Uterus (tissue), 4 donors: ENCODE results near the gene VN1R5. TPM values are rescaled to one million over a fixed set of nuclear protein-coding genes. Genes with fewer than 3 reads are reported as not detected.

Experiments
- DNase-seq, 2 donors: peaks; one replicate each; pipeline ENCODE4 v3.0.0-alpha.2; 2019 to 2020
- H3K27ac ChIP-seq, 2 donors: fragments of 200-600 bp; sonication (generic); 1 replicate in 1 of 2; 2 replicates in 1 of 2; pipeline ENCODE4 v1.5.1; 2016 to 2018
- H3K27me3 ChIP-seq, 2 donors: fragments of 200-600 bp; sonication (generic); one replicate each; pipeline ENCODE4 v1.5.1; 2018 to 2019; ENCODE audit warnings: control low read depth in 1 of 2
- H3K36me3 ChIP-seq, 2 donors: fragments of 200-600 bp; sonication (generic); one replicate each; pipeline ENCODE4 v1.5.1; 2019; ENCODE audit warnings: control low read depth in 1 of 2
- H3K4me1 ChIP-seq, 2 donors: fragments of 200-600 bp; sonication (generic); one replicate each; pipeline ENCODE4 v1.5.1; 2018 to 2019; ENCODE audit warnings: control low read depth in 1 of 2
- H3K4me3 ChIP-seq, 2 donors: fragments of 200-600 bp; sonication (generic); 1 replicate in 1 of 2; 2 replicates in 1 of 2; pipeline ENCODE4 v1.5.1; 2018 to 2019; ENCODE audit warnings: mild to moderate bottlenecking in 1 of 2
- H3K9me3 ChIP-seq, 2 donors: fragments of 200-600 bp; sonication (generic); one replicate each; pipeline ENCODE4 v1.5.1; 2019; ENCODE audit warnings: control low read depth in 1 of 2
- CTCF ChIP-seq, 4 experiments: fragments of 200-600 bp in 2 of 4; fragments of 450-650 bp in 2 of 4; sonication (generic) in 2 of 4; IDR thresholded peaks; one replicate each; pipeline ENCODE4 v1.5.1; 2016 to 2019; ENCODE audit warnings: antibody characterized with exemption in 4 of 4, mild to moderate bottlenecking in 2 of 4, moderate library complexity in 1 of 4
- POLR2A ChIP-seq, 2 donors: fragments of 450-650 bp; IDR thresholded peaks; one replicate each; pipeline ENCODE4 v1.6.1; 2016; ENCODE audit warnings: antibody characterized with exemption in 2 of 2, mild to moderate bottlenecking in 1 of 2, moderate library complexity in 1 of 2
- intact Hi-C: fragments of 100-400 bp; cut with DNase I; formaldehyde crosslinking; loops from one replicate; pipeline ENCODE4 v1.15.1; 2023; ENCODE audit warnings: low total_unique reads
- small RNA-seq: library from RNA; depleted of rRNA; stranded (forward); fragments of <200 nt; gene quantifications from one replicate; pipeline ENCODE3, GENCODE V24; 2016
- total RNA-seq, 4 donors: library from RNA; depleted of rRNA in 3 of 4; stranded (reverse); fragments of >200 nt in 3 of 4; gene quantifications; one replicate each; pipeline versions ENCODE4 v1.1.0 to v1.2.4, GENCODE V29; 2014 to 2023
- donor health status: DM: yes; HTN: yes; CAD: no.

VN1R5 gene
- total RNA-seq, 4 donors from 2014 or later, result not detected

GRCh38 chr1:247300491-247301175 lies 44.8 kb downstream of the VN1R5 start:
- no peak for TF ChIP-seq CTCF (IDR thresholded peaks at IDR 0.05)
- no peak for TF ChIP-seq POLR2A (IDR thresholded peaks at IDR 0.05)
- Histone ChIP-seq H3K36me3 (no peaks in the 10 kb centered on the region), H3K27ac (no peak overlapping the region), H3K9me3 (no peaks in the 10 kb centered on the region), H3K4me3 (no peak overlapping the region), H3K4me1 (no peaks in the 10 kb centered on the region), H3K27me3 (no peaks in the 10 kb centered on the region)
- DNase-seq, result no peak
- intact Hi-C loops, result no loop called here

GRCh38 chr1:247301176-247301540 lies 45.3 kb downstream of the VN1R5 start:
- Histone ChIP-seq H3K27ac (no peak overlapping the region), H3K36me3 (no peaks in the 10 kb centered on the region), H3K4me1 (no peaks in the 10 kb centered on the region), H3K9me3 (no peaks in the 10 kb centered on the region), H3K27me3 (no peaks in the 10 kb centered on the region), H3K4me3 (no peak overlapping the region)
- no peak for DNase-seq
- TF ChIP-seq POLR2A (IDR thresholded peaks at IDR 0.05) (no peak), CTCF (IDR thresholded peaks at IDR 0.05) (no peak)
- intact Hi-C loops, result no loop called here

- no peaks in the 10 kb centered on the region for H3K4me1 ChIP-seq
- intact Hi-C loops, result no loop called here
- no peak overlapping the region for H3K4me3 ChIP-seq
- H3K27ac ChIP-seq, result no peak overlapping the region
- H3K9me3 ChIP-seq, result no peaks in the 10 kb centered on the region
- DNase-seq, result no peak
- H3K27me3 ChIP-seq, result no peaks in the 10 kb centered on the region
- TF ChIP-seq CTCF (IDR thresholded peaks at IDR 0.05) (no peak), POLR2A (IDR thresholded peaks at IDR 0.05) (no peak)
- no peaks in the 10 kb centered on the region for H3K36me3 ChIP-seq
These were observed 47.3 kb downstream of the VN1R5 start for GRCh38 chr1:247303216-247303615.

- Histone ChIP-seq H3K4me1 (no peaks in the 10 kb centered on the region), H3K27ac (no peak overlapping the region), H3K4me3 (no peak overlapping the region), H3K36me3 (no peaks in the 10 kb centered on the region), H3K9me3 (no peaks in the 10 kb centered on the region), H3K27me3 (no peaks in the 10 kb centered on the region)
- TF ChIP-seq CTCF (IDR thresholded peaks at IDR 0.05), result no peak
- no peak for TF ChIP-seq POLR2A (IDR thresholded peaks at IDR 0.05)
- DNase-seq, result no peak
- intact Hi-C loops, result no loop called here
These were observed 48.2 kb downstream of the VN1R5 start for GRCh38 chr1:247304031-247304430.

Small RNA genes within 50 kb of the gene (small RNA-seq; reads per million reads assigned to genes)
- gene RF00019, result not detected

Other genes starting within 250 kb of the VN1R5 start
- 1 to 10 TPM in 1 of 4 donors, not detected in 3; 3.5 TPM for gene ZNF695, start 248.0 kb upstream of the VN1R5 start, total RNA-seq
- 1 to 10 TPM; 5.0 to 9.5 (median 7.4) TPM for gene ZNF670, start 177.3 kb upstream of the VN1R5 start, total RNA-seq
- 10 to 100 TPM in 3 of 4 donors, 1 to 10 TPM in 1; 2.3 to 25.0 (median 14.8) TPM for gene ZNF669, start 151.7 kb upstream of the VN1R5 start, total RNA-seq
- gene ZNF124, start 84.1 kb upstream of the VN1R5 start, total RNA-seq, result 100 to 1,000 TPM in 3 of 4 donors, 10 to 100 TPM in 1; 64.8 to 184 (median 143) TPM
- 10 to 100 TPM; 24.1 to 51.7 (median 41.0) TPM for gene ZNF496, start 75.8 kb downstream of the VN1R5 start, total RNA-seq
- gene NLRP3, start 160.1 kb downstream of the VN1R5 start, total RNA-seq, result 1 to 10 TPM in 2 of 4 donors, under 1 TPM in 2; 0.26 to 2.8 (median 0.86) TPM
- not detected for gene OR2B11, start 202.0 kb downstream of the VN1R5 start, total RNA-seq